NT2/D1 (cell line): ENCODE measurements around the gene HNRNPUL1.

Experiments used
- SUZ12 ChIP-seq: IDR thresholded peaks from 2 replicates; pipeline ENCODE4 v1.6.1; 2011; ENCODE audit not compliant: insufficient read length, insufficient read depth; ENCODE audit errors: extremely low read depth
- YY1 ChIP-seq: IDR thresholded peaks from 2 replicates; pipeline ENCODE4 v1.6.1; 2011; ENCODE audit not compliant: insufficient read length, insufficient read depth
- ZNF274 ChIP-seq: IDR thresholded peaks from 2 replicates; pipeline ENCODE4 v1.6.1; 2011; ENCODE audit warnings: mild to moderate bottlenecking, low read depth, low read length

- TF ChIP-seq SUZ12: no peak
- no peak for TF ChIP-seq YY1
- TF ChIP-seq ZNF274: no peak
Measured at GRCh38 chr19:41352279-41352608, 88.1 kb downstream of the HNRNPUL1 start.
